HCT116 (cell line): ENCODE data around the gene RUNX1. TPM values are rescaled to one million over a fixed set of nuclear protein-coding genes. Genes with fewer than 3 reads are reported as not detected.

Experiments used
- ATAC-seq: fragments of 200-7000 bp; cut with Tn5 transposase; 2 replicates; pipeline ENCODE4 v1.9.1; 2020; ENCODE audit warnings: mild to moderate bottlenecking, moderate library complexity
- BruUV-seq: library from RNA; stranded (reverse); fragments of 400-500 nt; replicated peaks from 2 replicates; lab custom pipeline; 2021; lab: Mats Ljungman, UMichigan
- CTCF ChIA-PET: fragments of 300-600 bp; sonication (Branson Sonifier 250); formaldehyde crosslinking; loops from one replicate; lab custom pipeline; 2021; ENCODE audit warnings: antibody characterized with exemption; lab: Charles Lee
- POLR2A ChIA-PET: fragments of 300-600, 350-600 bp; sonication (Branson Sonifier 250); formaldehyde crosslinking; loops from one replicate; lab custom pipeline; 2021; ENCODE audit warnings: antibody characterized with exemption; lab: Charles Lee
- RAD21 ChIA-PET, 2 experiments: fragments of 300-600 bp; sonication (Branson Sonifier 250); formaldehyde crosslinking; loops; one replicate each; lab custom pipeline; 2023; ENCODE audit warnings: low total read pairs in 2 of 2; ENCODE audit not compliant: uncharacterized antibody in 2 of 2, unreplicated experiment in 2 of 2, low non-redundant PET in 1 of 2; lab: Charles Lee
- DNase-seq: peaks from one replicate; pipeline ENCODE4 v3.0.0-alpha.2; 2010; ENCODE audit warnings: low read depth, low spot score
- H2AFZ ChIP-seq: fragments of 200-600 bp; shearing (Covaris generic), sonication (generic); 2 replicates; pipeline ENCODE4 v1.6.1; 2017; ENCODE audit warnings: low read depth, mixed run types, mixed read lengths, antibody characterized with exemption, low read length; ENCODE audit not compliant: poor library complexity, severe bottlenecking
- H3K27ac ChIP-seq: 2 replicates; pipeline ENCODE4 v1.5.1; 2012; ENCODE audit warnings: low read depth, low read length
- H3K27me3 ChIP-seq: fragments of 200-600 bp; sonication (generic); 2 replicates; pipeline ENCODE4 v1.6.1; 2016; ENCODE audit warnings: mixed run types, low read length, mixed read lengths; ENCODE audit not compliant: insufficient read depth
- H3K36me3 ChIP-seq, 2 experiments: fragments of 200-500 bp in 1 of 2; fragments of 200-600 bp in 1 of 2; sonication (Bioruptor generic) in 1 of 2; sonication (generic) in 1 of 2; 2 replicates each; pipeline versions ENCODE4 v1.5.1 to v1.6.1; 2014 to 2016; ENCODE audit warnings: low read length in 2 of 2, inconsistent platforms in 1 of 2, mixed read lengths in 1 of 2, mixed run types in 1 of 2; ENCODE audit not compliant: insufficient read depth in 2 of 2, control insufficient read depth in 1 of 2
- H3K4me1 ChIP-seq, 2 experiments: fragments of 200-600 bp in 1 of 2; sonication (generic) in 1 of 2; 2 replicates each; pipeline versions ENCODE4 v1.5.1 to v1.6.1; 2012 to 2017; ENCODE audit warnings: low read length in 2 of 2, inconsistent platforms in 1 of 2, mild to moderate bottlenecking in 1 of 2, mixed read lengths in 1 of 2, mixed run types in 1 of 2, moderate library complexity in 1 of 2; ENCODE audit not compliant: insufficient read depth in 2 of 2, control insufficient read depth in 1 of 2
- H3K4me2 ChIP-seq: fragments of 200-600 bp; sonication (generic); 2 replicates; pipeline ENCODE4 v1.6.1; 2017; ENCODE audit warnings: mixed run types, low read length, mixed read lengths
- H3K4me3 ChIP-seq, 2 experiments: fragments of 200-600 bp in 1 of 2; sonication (generic) in 1 of 2; replicated peaks in 1 of 2; 2 replicates each; pipeline ENCODE4 v1.5.1; 2011 to 2016; ENCODE audit warnings: low read length in 2 of 2, control low read depth in 1 of 2, low read depth in 1 of 2, mild to moderate bottlenecking in 1 of 2, mixed read lengths in 1 of 2, mixed run types in 1 of 2
- H3K79me2 ChIP-seq: fragments of 200-600 bp; sonication (generic); 2 replicates; pipeline ENCODE4 v1.6.1; 2017; ENCODE audit warnings: mild to moderate bottlenecking, mixed run types, low read length, moderate library complexity, mixed read lengths; ENCODE audit not compliant: insufficient read depth
- H3K9ac ChIP-seq: fragments of 200-600 bp; sonication (generic); 2 replicates; pipeline ENCODE4 v1.6.1; 2016; ENCODE audit warnings: low read length, mixed read lengths
- H3K9me2 ChIP-seq: fragments of 200-600 bp; sonication (generic), shearing (Covaris generic); 2 replicates; pipeline ENCODE4 v1.6.1; 2017; ENCODE audit warnings: mixed run types, mild to moderate bottlenecking, moderate library complexity; ENCODE audit not compliant: insufficient read depth
- H3K9me3 ChIP-seq, 2 experiments: fragments of 200-500 bp in 1 of 2; fragments of 200-600 bp in 1 of 2; sonication (Bioruptor generic) in 1 of 2; sonication (generic) in 1 of 2; 2 replicates each; pipeline ENCODE4 v1.6.1; 2014 to 2017; ENCODE audit warnings: low read length in 2 of 2, mixed read lengths in 2 of 2, inconsistent platforms in 1 of 2, low read depth in 1 of 2, mild to moderate bottlenecking in 1 of 2, mixed run types in 1 of 2, moderate library complexity in 1 of 2; ENCODE audit not compliant: control insufficient read depth in 1 of 2, insufficient read depth in 1 of 2
- H4K20me1 ChIP-seq: fragments of 200-600 bp; sonication (generic), shearing (Covaris generic); 2 replicates; pipeline ENCODE4 v1.6.1; 2017; ENCODE audit warnings: mixed run types, mild to moderate bottlenecking, moderate library complexity; ENCODE audit not compliant: insufficient read depth
- CBX3 ChIP-seq: IDR thresholded peaks from 2 replicates; pipeline ENCODE4 v1.6.1; 2012; ENCODE audit warnings: low read depth
- CEBPB ChIP-seq: IDR thresholded peaks from 2 replicates; pipeline ENCODE4 v1.6.1; 2012; ENCODE audit warnings: low read depth
- ELF1 ChIP-seq: IDR thresholded peaks from 2 replicates; pipeline ENCODE4 v1.6.1; 2012; ENCODE audit warnings: low read depth, borderline replicate concordance
- EZH2phosphoT487 ChIP-seq: fragments of 200-600 bp; IDR thresholded peaks from 2 replicates; pipeline ENCODE4 v1.6.1; 2018; ENCODE audit warnings: antibody characterized with exemption, borderline replicate concordance
- FOSL1 ChIP-seq: IDR thresholded peaks from 2 replicates; pipeline ENCODE4 v1.6.1; 2012; ENCODE audit warnings: low read depth
- POLR2A ChIP-seq: IDR thresholded peaks from 2 replicates; pipeline ENCODE4 v1.7.0; 2011; ENCODE audit warnings: borderline replicate concordance; ENCODE audit not compliant: insufficient read depth, insufficient read length; ENCODE audit errors: extremely low read depth
- SIN3A ChIP-seq: IDR thresholded peaks from 2 replicates; pipeline ENCODE4 v1.6.1; 2012; ENCODE audit warnings: low read depth
- TCF7L2 ChIP-seq: IDR thresholded peaks from 2 replicates; pipeline ENCODE4 v1.7.0; 2011; ENCODE audit warnings: borderline replicate concordance, inconsistent platforms; ENCODE audit not compliant: insufficient read depth, insufficient read length; ENCODE audit errors: extremely low read depth
- YY1 ChIP-seq: IDR thresholded peaks from 2 replicates; pipeline ENCODE4 v1.6.1; 2011; ENCODE audit warnings: low read length, low read depth, moderate library complexity, mild to moderate bottlenecking; ENCODE audit not compliant: insufficient replicate concordance; ENCODE audit errors: extremely low read depth
- ZFX ChIP-seq: fragments of 450-650 bp; IDR thresholded peaks from 2 replicates; pipeline ENCODE4 v1.6.1; 2017
- intact Hi-C: fragments of 100-400 bp; cut with micrococcal nuclease; formaldehyde crosslinking; loops from 2 replicates; pipeline ENCODE4 v1.10.0; 2022
- total RNA-seq: library from RNA; stranded (reverse); gene quantifications from one replicate; pipeline ENCODE4 v1.2.1, GENCODE V29; 2021; ENCODE audit not compliant: unreplicated experiment
- TF ChIP-seq, protein P1 (sequence below), 3 experiments: fragments of 200-600 bp in 1 of 3; sonication (generic) in 1 of 3; IDR thresholded peaks in 2 of 3; conservative IDR thresholded peaks in 1 of 3; 2 replicates each; pipeline ENCODE4 v1.5.1; 2012 to 2017; ENCODE audit warnings: low read depth in 2 of 3, low read length in 2 of 3, antibody characterized with exemption in 1 of 3, borderline replicate concordance in 1 of 3, control low read depth in 1 of 3, mild to moderate bottlenecking in 1 of 3, mixed read lengths in 1 of 3, mixed run types in 1 of 3, moderate library complexity in 1 of 3; ENCODE audit not compliant: insufficient read depth in 1 of 3
- TF ChIP-seq, protein P2 (sequence below): IDR thresholded peaks from 2 replicates; pipeline ENCODE4 v1.6.1; 2011; ENCODE audit warnings: mild to moderate bottlenecking, low read length, moderate library complexity; ENCODE audit not compliant: insufficient replicate concordance; ENCODE audit errors: extremely low read depth

Gene RUNX1
- total RNA-seq, 1 experiment from 2014 or later, result 33.5 TPM

DNA sequence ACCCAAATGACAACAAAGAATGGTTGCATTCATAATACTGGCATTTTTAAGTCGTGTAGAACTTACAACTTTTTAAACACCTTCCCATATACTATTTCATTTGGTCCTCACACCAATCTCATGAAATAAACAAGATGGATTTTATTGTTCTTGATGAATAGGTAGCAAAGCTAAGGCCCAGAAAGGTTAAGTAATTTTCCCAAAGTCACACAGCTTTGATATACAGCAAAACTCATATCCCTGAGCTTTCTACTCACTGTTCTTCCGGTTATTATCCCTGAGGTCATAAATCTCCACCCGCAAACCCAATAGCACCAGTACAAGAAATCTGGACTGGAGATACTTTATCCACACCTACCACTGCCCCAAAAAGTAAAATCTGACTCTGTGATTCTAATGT lies 186.2 kb downstream of the RUNX1 start:
- Histone ChIP-seq H3K27me3 (no peaks in the 10 kb centered on the region), H3K4me1 (peaks cover 30 to 49% of the 10 kb centered on the region in 2 experiments), H3K36me3 (peaks cover 15 to 37% of the 10 kb centered on the region in 2 experiments; a peak in 3 of 4 replicates)

More for the DNA sequence above, 186.2 kb downstream of the RUNX1 start:
- Histone ChIP-seq H4K20me1 (no peaks in the 10 kb centered on the region; the same call in 1 of the 2 replicates), H3K9ac (no peak overlapping the region), H3K4me2 (no peak overlapping the region), H3K4me3 (no peak overlapping the region), H3K27ac (no peak overlapping the region), H3K9me2 (no peaks in the 10 kb centered on the region), H3K79me2 (peaks cover 43% of the 10 kb centered on the region), H2AFZ (no peak overlapping the region), H3K9me3 (no peaks in the 10 kb centered on the region)
- ChIA-PET CTCF (no interaction called here), RAD21 (interaction anchor here in 1 of 2 experiments (0.5 kb wide), 1 partner anchor 89 kb away, joined by 4 read pairs; no protein-coding TSS in a partner anchor), POLR2A (no interaction called here)
- TF ChIP-seq YY1 (no peak), ZFX (no peak), SIN3A (no peak), EZH2phosphoT487 (no peak), POLR2A (no peak), CBX3 (no peak), CEBPB (no peak), ELF1 (no peak), TCF7L2 (no peak), FOSL1 (no peak)
- TF ChIP-seq, protein P1, sequence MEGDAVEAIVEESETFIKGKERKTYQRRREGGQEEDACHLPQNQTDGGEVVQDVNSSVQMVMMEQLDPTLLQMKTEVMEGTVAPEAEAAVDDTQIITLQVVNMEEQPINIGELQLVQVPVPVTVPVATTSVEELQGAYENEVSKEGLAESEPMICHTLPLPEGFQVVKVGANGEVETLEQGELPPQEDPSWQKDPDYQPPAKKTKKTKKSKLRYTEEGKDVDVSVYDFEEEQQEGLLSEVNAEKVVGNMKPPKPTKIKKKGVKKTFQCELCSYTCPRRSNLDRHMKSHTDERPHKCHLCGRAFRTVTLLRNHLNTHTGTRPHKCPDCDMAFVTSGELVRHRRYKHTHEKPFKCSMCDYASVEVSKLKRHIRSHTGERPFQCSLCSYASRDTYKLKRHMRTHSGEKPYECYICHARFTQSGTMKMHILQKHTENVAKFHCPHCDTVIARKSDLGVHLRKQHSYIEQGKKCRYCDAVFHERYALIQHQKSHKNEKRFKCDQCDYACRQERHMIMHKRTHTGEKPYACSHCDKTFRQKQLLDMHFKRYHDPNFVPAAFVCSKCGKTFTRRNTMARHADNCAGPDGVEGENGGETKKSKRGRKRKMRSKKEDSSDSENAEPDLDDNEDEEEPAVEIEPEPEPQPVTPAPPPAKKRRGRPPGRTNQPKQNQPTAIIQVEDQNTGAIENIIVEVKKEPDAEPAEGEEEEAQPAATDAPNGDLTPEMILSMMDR (IDR thresholded peaks at IDR 0.05 in 2 of 3, conservative IDR thresholded peaks at IDR 0.05 in 1 of 3; ENCODE audit: borderline replicate concordance in 1 of 3, insufficient read depth in 1 of 3, low read depth in 2 of 3, low read length in 2 of 3), result no peak
- TF ChIP-seq, protein P2, sequence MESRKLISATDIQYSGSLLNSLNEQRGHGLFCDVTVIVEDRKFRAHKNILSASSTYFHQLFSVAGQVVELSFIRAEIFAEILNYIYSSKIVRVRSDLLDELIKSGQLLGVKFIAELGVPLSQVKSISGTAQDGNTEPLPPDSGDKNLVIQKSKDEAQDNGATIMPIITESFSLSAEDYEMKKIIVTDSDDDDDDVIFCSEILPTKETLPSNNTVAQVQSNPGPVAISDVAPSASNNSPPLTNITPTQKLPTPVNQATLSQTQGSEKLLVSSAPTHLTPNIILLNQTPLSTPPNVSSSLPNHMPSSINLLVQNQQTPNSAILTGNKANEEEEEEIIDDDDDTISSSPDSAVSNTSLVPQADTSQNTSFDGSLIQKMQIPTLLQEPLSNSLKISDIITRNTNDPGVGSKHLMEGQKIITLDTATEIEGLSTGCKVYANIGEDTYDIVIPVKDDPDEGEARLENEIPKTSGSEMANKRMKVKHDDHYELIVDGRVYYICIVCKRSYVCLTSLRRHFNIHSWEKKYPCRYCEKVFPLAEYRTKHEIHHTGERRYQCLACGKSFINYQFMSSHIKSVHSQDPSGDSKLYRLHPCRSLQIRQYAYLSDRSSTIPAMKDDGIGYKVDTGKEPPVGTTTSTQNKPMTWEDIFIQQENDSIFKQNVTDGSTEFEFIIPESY, result no peak
- no TSS peak for BruUV-seq
- intact Hi-C loops, result no loop called here
- DNase-seq, result no peak
- no peak for ATAC-seq
